ENCODE data around the gene PPP3CA.

DNA sequence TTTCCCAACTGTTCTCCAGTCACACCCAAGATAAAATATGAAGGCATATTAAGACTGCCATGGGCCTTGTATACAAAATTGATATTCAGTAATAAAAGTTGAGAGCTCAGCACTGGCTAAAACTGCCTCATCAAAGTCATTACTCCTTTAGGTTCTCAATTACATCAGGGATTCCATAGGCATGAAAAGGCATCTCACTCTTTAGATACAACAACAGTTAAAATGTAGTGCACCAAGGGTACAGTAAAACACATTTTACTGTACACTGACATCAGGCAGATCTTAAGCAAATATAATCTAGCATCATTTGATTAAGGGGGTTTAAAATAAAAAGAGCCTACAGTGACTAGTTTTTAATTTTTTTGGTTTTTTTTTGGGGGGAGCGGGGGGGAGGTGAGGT, 107.7 kb downstream of the PPP3CA start:
- TF ChIP-seq, protein P1, sequence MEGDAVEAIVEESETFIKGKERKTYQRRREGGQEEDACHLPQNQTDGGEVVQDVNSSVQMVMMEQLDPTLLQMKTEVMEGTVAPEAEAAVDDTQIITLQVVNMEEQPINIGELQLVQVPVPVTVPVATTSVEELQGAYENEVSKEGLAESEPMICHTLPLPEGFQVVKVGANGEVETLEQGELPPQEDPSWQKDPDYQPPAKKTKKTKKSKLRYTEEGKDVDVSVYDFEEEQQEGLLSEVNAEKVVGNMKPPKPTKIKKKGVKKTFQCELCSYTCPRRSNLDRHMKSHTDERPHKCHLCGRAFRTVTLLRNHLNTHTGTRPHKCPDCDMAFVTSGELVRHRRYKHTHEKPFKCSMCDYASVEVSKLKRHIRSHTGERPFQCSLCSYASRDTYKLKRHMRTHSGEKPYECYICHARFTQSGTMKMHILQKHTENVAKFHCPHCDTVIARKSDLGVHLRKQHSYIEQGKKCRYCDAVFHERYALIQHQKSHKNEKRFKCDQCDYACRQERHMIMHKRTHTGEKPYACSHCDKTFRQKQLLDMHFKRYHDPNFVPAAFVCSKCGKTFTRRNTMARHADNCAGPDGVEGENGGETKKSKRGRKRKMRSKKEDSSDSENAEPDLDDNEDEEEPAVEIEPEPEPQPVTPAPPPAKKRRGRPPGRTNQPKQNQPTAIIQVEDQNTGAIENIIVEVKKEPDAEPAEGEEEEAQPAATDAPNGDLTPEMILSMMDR (IDR thresholded peaks at IDR 0.05) = no peak
- no peak for TF ChIP-seq POLR2A (IDR thresholded peaks at IDR 0.05)

Data from lower leg skin (tissue), 3 donors.